GM12878 (cell line): Measurements from ENCODE around the gene MYO1C. TPM values are rescaled to one million over a fixed set of nuclear protein-coding genes. Genes with fewer than 3 reads are reported as not detected.

Experiments used
- BRCA1 ChIP-seq: IDR thresholded peaks from 2 replicates; pipeline ENCODE4 v1.6.1; 2011; ENCODE audit warnings: low read depth, low read length, improper control_type of control experiment
- CBX3 ChIP-seq: fragments of 200-600 bp; sonication (generic); IDR thresholded peaks from 2 replicates; pipeline ENCODE4 v1.6.1; 2016; ENCODE audit warnings: low read depth, borderline replicate concordance
- CHD2 ChIP-seq: IDR thresholded peaks from 2 replicates; pipeline ENCODE4 v1.6.1; 2011; ENCODE audit warnings: low read depth, low read length, improper control_type of control experiment, borderline replicate concordance
- EGR1 ChIP-seq, 2 experiments: IDR thresholded peaks; 1 replicate in 1 of 2; 2 replicates in 1 of 2; pipeline ENCODE4 v1.6.1; 2011 to 2012; ENCODE audit warnings: low read depth in 2 of 2, low read length in 2 of 2, borderline replicate concordance in 1 of 2, mild to moderate bottlenecking in 1 of 2, moderate library complexity in 1 of 2
- EP300 ChIP-seq, 2 experiments: fragments of 150-350 bp in 1 of 2; IDR thresholded peaks; 2 replicates each; pipeline ENCODE4 v1.6.1; 2011 to 2012; ENCODE audit warnings: low read depth in 2 of 2, low read length in 2 of 2, borderline replicate concordance in 1 of 2, improper control_type of control experiment in 1 of 2, inconsistent platforms in 1 of 2; ENCODE audit not compliant: control insufficient read depth in 1 of 2
- EZH2 ChIP-seq: IDR thresholded peaks from 2 replicates; pipeline ENCODE4 v1.6.1; 2012; ENCODE audit warnings: low read depth, mild to moderate bottlenecking, control low read depth, inconsistent platforms, low read length, borderline replicate concordance; ENCODE audit not compliant: control insufficient read depth
- IRF5 ChIP-seq: fragments of 450-650 bp; IDR thresholded peaks from 2 replicates; pipeline ENCODE4 v1.6.1; 2017; ENCODE audit warnings: borderline replicate concordance
- MLLT1 ChIP-seq: fragments of 450-650 bp; IDR thresholded peaks from 2 replicates; pipeline ENCODE4 v1.6.1; 2016; ENCODE audit warnings: mild to moderate bottlenecking
- MTA2 ChIP-seq: fragments of 450-650 bp; IDR thresholded peaks from 2 replicates; pipeline ENCODE4 v1.6.1; 2016; ENCODE audit warnings: low read depth, mild to moderate bottlenecking, moderate library complexity
- MYB ChIP-seq: fragments of 150-350 bp; IDR thresholded peaks from 2 replicates; pipeline ENCODE4 v1.6.1; 2014; ENCODE audit warnings: mild to moderate bottlenecking, low read depth, low read length, borderline replicate concordance
- NFYA ChIP-seq: IDR thresholded peaks from 2 replicates; pipeline ENCODE4 v1.6.1; 2011; ENCODE audit warnings: low read depth, mild to moderate bottlenecking, low read length, improper control_type of control experiment, borderline replicate concordance
- PBX3 ChIP-seq: IDR thresholded peaks from 2 replicates; pipeline ENCODE4 v1.6.1; 2011; ENCODE audit warnings: mild to moderate bottlenecking, low read depth, low read length, moderate library complexity; ENCODE audit not compliant: insufficient replicate concordance
- RB1 ChIP-seq: fragments of 450-650 bp; formaldehyde crosslinking; IDR thresholded peaks from 2 replicates; pipeline ENCODE4 v1.6.1; 2017; ENCODE audit warnings: mild to moderate bottlenecking, borderline replicate concordance
- SP1 ChIP-seq: IDR thresholded peaks from one replicate; pipeline ENCODE4 v1.6.1; 2011; ENCODE audit warnings: low read depth, low read length
- ZNF592 ChIP-seq: fragments of 450-650 bp; IDR thresholded peaks from 2 replicates; pipeline ENCODE4 v1.6.1; 2017; ENCODE audit warnings: mild to moderate bottlenecking, moderate library complexity
- polyA plus RNA-seq, 11 experiments: library from polyadenylated mRNA; depleted of rRNA in 4 of 11; unstranded in 6 of 11; stranded (reverse) in 5 of 11; fragments of >200 nt; fragmentation: Nextera tagmentation in 4 of 11; fragmentation: Illumina TruSeq in 1 of 11; extraction: Ambion mirVana in 4 of 11; extraction: Trizol in 1 of 11; gene quantifications; 1 replicate in 1 of 11; 2 replicates in 10 of 11; pipeline versions ENCODE4 v1.2.1 to v1.2.3, GENCODE V29; 2011 to 2016; ENCODE audit warnings: inconsistent platforms in 2 of 11, missing spikeins in 2 of 11, low read depth in 1 of 11
- total RNA-seq, 4 experiments: library from RNA; depleted of rRNA in 3 of 4; stranded (reverse); fragments of >200 nt in 3 of 4; fragmentation: Illumina TruSeq in 1 of 4; extraction: Trizol in 1 of 4; gene quantifications; 2 replicates each; pipeline versions ENCODE4 v1.2.1 to v1.2.3, GENCODE V29; 2013 to 2021

Gene MYO1C
- total and polyA plus RNA-seq, 10 of the 15 experiments (the other 5 are each of a cell fraction or from before 2014, with no cell fraction given) = 1.2 to 92.0 (median 36.6) TPM

GRCh38 chr17:1431631-1432104, 60.8 kb downstream of the MYO1C start (continued):
- no peak for TF ChIP-seq EZH2
- no peak for TF ChIP-seq SP1
- no peak for TF ChIP-seq MYB
- no peak for TF ChIP-seq EP300 (IDR thresholded peaks at IDR 0.05; ENCODE audit: borderline replicate concordance in 1 of 2, control insufficient read depth in 1 of 2, low read depth in 2 of 2, low read length in 2 of 2)
- no peak for TF ChIP-seq NFYA
- TF ChIP-seq IRF5 = no peak
- TF ChIP-seq CBX3 = no peak
- TF ChIP-seq CHD2 = no peak
- TF ChIP-seq MTA2 = peak; percentile 58
- no peak for TF ChIP-seq MLLT1
- TF ChIP-seq EGR1 (IDR thresholded peaks at IDR 0.05; ENCODE audit: borderline replicate concordance in 1 of 2, low read depth in 2 of 2, low read length in 2 of 2) = no peak
- TF ChIP-seq BRCA1 = no peak
- no peak for TF ChIP-seq RB1
- TF ChIP-seq PBX3 = no peak
- no peak for TF ChIP-seq ZNF592
